Measurements from ENCODE around the gene POP5.
"Not testable (repeated sequence)": the region's sequence is repeated elsewhere in the genome, so short reads cannot be mapped to it uniquely, and the experiment has no call there.

Gene POP5

GRCh38 chr12:120614848-120615247 is 33.6 kb upstream of the POP5 start:
- peaks cover 2% of the 10 kb centered on the region for H3K27me3 ChIP-seq (ENCODE audit: insufficient read depth, poor library complexity, severe bottlenecking)
- no peak for DNase-seq (ENCODE audit: low read depth in 1 of 2, low spot score in 1 of 2)
- TF ChIP-seq SPI1 (IDR thresholded peaks at IDR 0.05; ENCODE audit: borderline replicate concordance, low read depth) (no peak), CTCF (IDR thresholded peaks at IDR 0.05; ENCODE audit: insufficient read depth, low read length) (no peak), GABPA (IDR thresholded peaks at IDR 0.05; ENCODE audit: low read depth) (no peak), POLR2AphosphoS5 (IDR thresholded peaks at IDR 0.05; ENCODE audit: low read depth) (no peak)
- TF ChIP-seq, protein P1, sequence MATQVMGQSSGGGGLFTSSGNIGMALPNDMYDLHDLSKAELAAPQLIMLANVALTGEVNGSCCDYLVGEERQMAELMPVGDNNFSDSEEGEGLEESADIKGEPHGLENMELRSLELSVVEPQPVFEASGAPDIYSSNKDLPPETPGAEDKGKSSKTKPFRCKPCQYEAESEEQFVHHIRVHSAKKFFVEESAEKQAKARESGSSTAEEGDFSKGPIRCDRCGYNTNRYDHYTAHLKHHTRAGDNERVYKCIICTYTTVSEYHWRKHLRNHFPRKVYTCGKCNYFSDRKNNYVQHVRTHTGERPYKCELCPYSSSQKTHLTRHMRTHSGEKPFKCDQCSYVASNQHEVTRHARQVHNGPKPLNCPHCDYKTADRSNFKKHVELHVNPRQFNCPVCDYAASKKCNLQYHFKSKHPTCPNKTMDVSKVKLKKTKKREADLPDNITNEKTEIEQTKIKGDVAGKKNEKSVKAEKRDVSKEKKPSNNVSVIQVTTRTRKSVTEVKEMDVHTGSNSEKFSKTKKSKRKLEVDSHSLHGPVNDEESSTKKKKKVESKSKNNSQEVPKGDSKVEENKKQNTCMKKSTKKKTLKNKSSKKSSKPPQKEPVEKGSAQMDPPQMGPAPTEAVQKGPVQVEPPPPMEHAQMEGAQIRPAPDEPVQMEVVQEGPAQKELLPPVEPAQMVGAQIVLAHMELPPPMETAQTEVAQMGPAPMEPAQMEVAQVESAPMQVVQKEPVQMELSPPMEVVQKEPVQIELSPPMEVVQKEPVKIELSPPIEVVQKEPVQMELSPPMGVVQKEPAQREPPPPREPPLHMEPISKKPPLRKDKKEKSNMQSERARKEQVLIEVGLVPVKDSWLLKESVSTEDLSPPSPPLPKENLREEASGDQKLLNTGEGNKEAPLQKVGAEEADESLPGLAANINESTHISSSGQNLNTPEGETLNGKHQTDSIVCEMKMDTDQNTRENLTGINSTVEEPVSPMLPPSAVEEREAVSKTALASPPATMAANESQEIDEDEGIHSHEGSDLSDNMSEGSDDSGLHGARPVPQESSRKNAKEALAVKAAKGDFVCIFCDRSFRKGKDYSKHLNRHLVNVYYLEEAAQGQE (IDR thresholded peaks at IDR 0.05; ENCODE audit: insufficient replicate concordance, low read depth) = no peak
- no peak overlapping the region for H3K27ac ChIP-seq (replicated peaks)
- H3K4me3 ChIP-seq (replicated peaks; ENCODE audit: insufficient read depth, low read length) = no peak overlapping the region

GRCh38 chr12:120611534-120611933 is 30.3 kb upstream of the POP5 start:
- H3K4me3 ChIP-seq (replicated peaks; ENCODE audit: insufficient read depth, low read length); H3K27ac ChIP-seq (replicated peaks); H3K27me3 ChIP-seq (ENCODE audit: insufficient read depth, poor library complexity, severe bottlenecking): not testable (repeated sequence)
- peak in 1 of 2 experiments; percentile 38 for DNase-seq (ENCODE audit: low read depth in 1 of 2, low spot score in 1 of 2)
- peak; percentile 62; the same call in 1 of the 2 replicates for TF ChIP-seq SPI1 (IDR thresholded peaks at IDR 0.05; ENCODE audit: borderline replicate concordance, low read depth)

DNA sequence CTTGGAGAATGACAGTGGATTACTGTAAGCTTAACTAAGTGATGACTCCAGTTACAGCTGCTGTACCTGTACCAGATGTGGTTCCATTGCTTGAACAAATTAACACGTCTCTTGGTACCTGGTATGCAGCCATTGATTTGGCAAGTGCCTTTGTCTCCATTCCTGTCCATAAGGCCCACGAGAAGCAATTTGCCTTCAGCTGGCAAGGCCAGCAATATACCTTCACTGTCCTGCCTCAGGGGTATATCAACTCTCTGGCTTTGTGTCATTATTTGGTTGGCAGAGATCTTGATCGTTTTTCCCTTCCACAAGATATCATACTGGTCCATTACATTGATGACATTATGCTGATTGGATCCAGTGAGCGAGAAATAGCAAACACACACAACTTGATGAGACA is 29.4 kb upstream of the POP5 start:
- no peak overlapping the region for H3K27ac ChIP-seq (replicated peaks)
- no peak for TF ChIP-seq GABPA (IDR thresholded peaks at IDR 0.05; ENCODE audit: low read depth)
- no peak for TF ChIP-seq SPI1 (IDR thresholded peaks at IDR 0.05; ENCODE audit: borderline replicate concordance, low read depth)
- TF ChIP-seq CTCF (IDR thresholded peaks at IDR 0.05; ENCODE audit: insufficient read depth, low read length) = no peak
- TF ChIP-seq POLR2AphosphoS5 (IDR thresholded peaks at IDR 0.05; ENCODE audit: low read depth) = no peak
- TF ChIP-seq, protein P1 (IDR thresholded peaks at IDR 0.05; ENCODE audit: insufficient replicate concordance, low read depth) = no peak
- no peak for DNase-seq (ENCODE audit: low read depth in 1 of 2, low spot score in 1 of 2)
- no peaks in the 10 kb centered on the region for H3K27me3 ChIP-seq (ENCODE audit: insufficient read depth, poor library complexity, severe bottlenecking)
- no peak overlapping the region for H3K4me3 ChIP-seq (replicated peaks; ENCODE audit: insufficient read depth, low read length)

- peak; percentile 93 to 94 for DNase-seq (ENCODE audit: low read depth in 1 of 2, low spot score in 1 of 2)
- H3K27me3 ChIP-seq (ENCODE audit: insufficient read depth, poor library complexity, severe bottlenecking); H3K4me3 ChIP-seq (replicated peaks; ENCODE audit: insufficient read depth, low read length): not testable (repeated sequence)
- peak; percentile 45; the same call in 1 of the 2 replicates for TF ChIP-seq SPI1 (IDR thresholded peaks at IDR 0.05; ENCODE audit: borderline replicate concordance, low read depth)
- H3K27ac ChIP-seq (replicated peaks) = peak overlapping the region; percentile 72
Observed at GRCh38 chr12:120602416-120602815, 21.2 kb upstream of the POP5 start.

Data from HL-60 (cell line).